LNCaP clone FGC (cell line): ENCODE results near the gene TOP3B.

Experiments used
- DNase-seq: peaks from one replicate; pipeline ENCODE4 v3.0.0-alpha.2; 2011; ENCODE audit warnings: low read depth
- H3K4me3 ChIP-seq: 2 replicates; pipeline ENCODE4 v1.5.1; 2011; ENCODE audit warnings: mild to moderate bottlenecking, low read depth, low read length, control low read depth
- TF ChIP-seq, protein P1 (sequence below): IDR thresholded peaks from 2 replicates; pipeline ENCODE4 v1.5.1; 2012; ENCODE audit warnings: mild to moderate bottlenecking; ENCODE audit not compliant: control insufficient read depth, insufficient read depth; ENCODE audit errors: extremely low read depth

The TOP3B gene

DNA sequence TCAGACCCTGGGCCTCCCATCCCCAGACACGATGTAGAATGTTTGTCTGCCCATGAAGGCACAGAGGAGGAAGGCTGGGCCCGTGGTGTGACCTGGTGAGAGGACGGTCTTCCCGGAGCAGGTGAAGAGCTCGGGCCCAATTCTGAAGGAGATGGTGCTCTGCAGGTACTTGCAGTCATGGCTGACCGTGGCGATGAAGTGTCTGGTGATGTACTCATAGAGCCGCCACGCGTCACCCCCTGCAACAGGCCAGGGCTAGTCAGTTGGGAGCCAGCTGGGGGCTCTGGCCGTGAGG, 20.0 kb downstream of the TOP3B start:
- H3K4me3 ChIP-seq: no peak overlapping the region
- no peak for DNase-seq
- TF ChIP-seq, protein P1, sequence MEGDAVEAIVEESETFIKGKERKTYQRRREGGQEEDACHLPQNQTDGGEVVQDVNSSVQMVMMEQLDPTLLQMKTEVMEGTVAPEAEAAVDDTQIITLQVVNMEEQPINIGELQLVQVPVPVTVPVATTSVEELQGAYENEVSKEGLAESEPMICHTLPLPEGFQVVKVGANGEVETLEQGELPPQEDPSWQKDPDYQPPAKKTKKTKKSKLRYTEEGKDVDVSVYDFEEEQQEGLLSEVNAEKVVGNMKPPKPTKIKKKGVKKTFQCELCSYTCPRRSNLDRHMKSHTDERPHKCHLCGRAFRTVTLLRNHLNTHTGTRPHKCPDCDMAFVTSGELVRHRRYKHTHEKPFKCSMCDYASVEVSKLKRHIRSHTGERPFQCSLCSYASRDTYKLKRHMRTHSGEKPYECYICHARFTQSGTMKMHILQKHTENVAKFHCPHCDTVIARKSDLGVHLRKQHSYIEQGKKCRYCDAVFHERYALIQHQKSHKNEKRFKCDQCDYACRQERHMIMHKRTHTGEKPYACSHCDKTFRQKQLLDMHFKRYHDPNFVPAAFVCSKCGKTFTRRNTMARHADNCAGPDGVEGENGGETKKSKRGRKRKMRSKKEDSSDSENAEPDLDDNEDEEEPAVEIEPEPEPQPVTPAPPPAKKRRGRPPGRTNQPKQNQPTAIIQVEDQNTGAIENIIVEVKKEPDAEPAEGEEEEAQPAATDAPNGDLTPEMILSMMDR: no peak

DNA sequence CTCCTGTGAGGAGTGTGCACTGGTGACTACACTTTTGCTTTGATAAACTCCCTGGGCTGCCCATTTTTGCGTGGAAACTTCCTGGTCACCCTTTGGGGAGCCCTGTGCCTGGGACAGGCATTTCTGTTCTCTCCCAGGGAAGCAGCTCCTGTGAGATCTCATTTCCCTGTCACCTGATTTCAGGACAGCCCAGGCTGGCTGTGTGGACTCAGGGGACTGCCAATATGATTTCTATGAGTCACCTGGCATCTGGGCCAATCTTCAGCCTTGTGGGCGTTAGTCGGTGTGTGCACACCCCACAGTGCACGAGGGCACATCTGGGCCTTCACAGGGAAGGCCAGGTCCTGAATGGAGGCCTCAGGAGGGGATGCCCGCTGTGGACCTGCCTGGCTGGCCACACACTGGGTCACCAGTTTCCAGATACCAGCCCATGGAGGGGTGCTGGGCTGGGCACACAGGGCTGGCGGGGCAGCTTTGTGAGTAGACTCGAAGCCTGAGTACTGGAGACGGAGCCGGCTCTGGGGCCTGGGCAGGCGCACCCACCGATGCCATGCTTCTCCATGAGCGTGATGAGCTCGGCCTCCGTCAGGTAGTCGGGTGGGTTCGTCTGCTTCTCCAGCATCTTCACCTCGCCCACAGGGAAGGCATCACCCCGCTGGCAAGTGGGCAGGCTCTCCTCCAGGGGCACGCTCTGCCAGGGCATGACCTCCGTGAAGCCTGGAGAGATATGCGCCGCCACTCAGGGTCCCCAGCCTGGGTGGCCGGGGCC, 20.5 kb downstream of the TOP3B start:
- DNase-seq: no peak
- no peak overlapping the region for H3K4me3 ChIP-seq
- TF ChIP-seq, protein P1: no peak

DNA sequence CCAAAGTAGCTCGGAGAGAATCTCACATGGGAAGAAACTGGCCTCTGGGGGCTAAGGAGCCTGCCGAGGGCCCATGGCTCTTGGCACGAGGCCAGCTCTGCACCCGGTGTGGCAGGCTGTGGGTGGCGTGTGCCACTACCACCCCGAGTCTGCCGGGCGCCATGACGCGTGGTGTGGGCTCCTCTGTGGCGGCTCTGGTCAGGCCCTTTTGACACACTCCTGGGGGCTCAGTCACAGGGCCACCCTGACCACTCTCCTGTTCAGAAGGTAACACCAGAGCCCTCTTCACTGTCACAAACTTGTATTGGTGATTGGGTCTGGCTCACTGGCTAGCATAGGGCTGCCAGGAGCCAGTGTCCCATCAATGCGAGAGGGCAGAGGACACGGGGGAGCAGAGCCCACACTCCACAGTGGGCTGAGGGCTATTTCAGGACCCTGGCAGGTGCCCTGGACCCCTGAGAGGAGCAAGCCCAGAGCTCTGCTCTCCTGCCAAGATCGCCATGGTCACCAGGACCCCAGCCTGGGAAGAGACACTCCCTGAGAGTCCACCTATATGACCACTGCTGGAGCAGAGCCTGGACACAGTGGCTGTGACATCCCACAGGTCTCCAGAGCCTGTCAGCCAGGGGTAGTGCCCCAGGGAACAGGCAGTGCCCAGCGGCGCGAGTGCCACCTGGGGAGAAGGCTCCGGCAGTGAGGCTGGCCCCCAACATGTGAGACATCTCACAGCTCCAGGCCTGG, 21.3 kb downstream of the TOP3B start:
- DNase-seq: no peak
- H3K4me3 ChIP-seq: no peak overlapping the region
- TF ChIP-seq, protein P1: no peak

DNA sequence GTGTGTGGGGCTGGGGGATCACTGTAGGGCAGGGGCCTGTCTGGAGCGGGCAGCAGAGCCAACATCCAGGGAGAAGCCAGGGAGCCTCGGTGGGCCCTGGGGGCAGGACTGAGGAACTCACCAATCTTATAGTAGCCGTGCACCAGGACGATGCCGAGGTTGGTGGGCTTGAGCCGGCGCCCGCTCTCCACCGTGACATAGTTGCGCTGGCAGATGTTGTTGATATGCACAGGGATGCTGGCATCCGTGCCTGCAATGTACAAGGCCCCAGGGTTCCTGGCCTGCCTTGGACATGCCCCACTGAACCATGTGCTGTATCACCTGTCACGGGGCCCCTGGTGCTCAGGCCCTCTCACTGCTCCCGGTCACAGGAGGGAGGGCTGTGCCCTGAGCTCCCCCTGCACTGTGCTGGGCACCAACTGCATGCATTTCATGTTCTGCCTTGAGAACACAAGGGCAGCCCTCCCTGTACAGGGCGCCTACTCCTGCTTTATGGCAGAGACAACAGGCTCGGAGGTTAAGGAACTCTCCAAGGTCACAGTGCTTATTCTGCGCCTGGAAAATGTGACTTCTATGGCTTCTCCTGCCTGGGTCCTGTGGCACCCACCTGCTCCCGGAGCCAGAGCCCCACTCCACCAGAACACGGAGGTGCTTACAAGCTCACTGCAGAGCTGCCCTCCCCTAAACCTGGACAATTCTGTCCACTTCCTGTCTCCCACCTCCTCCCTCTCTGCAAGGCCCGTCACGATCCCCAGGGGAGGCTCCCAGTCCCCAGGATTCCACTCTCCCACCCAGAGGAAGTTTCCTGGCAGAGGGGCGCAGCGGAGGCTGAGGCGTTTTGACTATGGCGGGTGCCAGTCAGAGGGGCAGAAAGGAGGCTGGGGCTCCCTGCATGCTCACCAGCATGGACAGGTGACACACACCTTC, 22.1 kb downstream of the TOP3B start:
- H3K4me3 ChIP-seq: no peak overlapping the region
- no peak for DNase-seq
- TF ChIP-seq, protein P1: no peak

DNA sequence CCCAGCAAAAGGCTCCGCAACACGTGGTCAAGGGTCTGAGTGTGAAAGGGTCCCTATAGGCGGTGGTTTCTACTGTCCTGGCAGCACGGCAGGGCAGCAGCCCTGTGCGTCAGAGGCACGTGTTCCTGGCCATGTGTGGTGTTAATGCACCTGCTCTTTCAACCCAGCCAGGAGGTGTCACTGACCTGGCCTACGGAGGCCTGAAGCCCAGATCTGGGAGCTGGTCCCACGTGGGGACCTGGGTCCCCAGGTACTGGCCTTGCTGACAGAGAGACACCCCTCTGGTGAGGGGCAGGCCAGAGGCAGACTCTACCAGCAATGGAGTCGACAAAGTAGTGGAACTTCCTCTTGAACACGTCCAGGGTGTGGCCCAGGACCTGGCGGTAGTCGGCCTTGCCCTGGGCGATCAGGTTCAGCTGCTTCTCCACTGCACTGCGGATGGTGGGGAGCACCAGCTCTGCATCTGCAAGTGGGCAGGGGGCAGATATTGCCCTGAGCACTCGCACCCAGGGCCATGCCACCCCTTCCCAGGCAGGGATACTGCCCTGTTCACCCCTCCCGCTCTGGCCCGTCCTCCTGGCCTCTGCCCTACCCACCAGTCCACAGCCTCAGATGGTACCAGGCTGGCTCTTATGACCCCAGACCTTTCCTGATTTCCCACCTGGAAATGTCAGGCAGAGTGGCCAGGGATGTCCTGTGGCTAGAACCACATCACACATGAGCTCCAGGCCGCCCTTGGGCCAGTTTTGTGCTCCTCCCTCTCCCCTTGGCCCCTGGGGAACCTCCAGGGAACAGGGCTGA, 23.1 kb downstream of the TOP3B start:
- TF ChIP-seq, protein P1: no peak
- DNase-seq: no peak
- H3K4me3 ChIP-seq: no peak overlapping the region

DNA sequence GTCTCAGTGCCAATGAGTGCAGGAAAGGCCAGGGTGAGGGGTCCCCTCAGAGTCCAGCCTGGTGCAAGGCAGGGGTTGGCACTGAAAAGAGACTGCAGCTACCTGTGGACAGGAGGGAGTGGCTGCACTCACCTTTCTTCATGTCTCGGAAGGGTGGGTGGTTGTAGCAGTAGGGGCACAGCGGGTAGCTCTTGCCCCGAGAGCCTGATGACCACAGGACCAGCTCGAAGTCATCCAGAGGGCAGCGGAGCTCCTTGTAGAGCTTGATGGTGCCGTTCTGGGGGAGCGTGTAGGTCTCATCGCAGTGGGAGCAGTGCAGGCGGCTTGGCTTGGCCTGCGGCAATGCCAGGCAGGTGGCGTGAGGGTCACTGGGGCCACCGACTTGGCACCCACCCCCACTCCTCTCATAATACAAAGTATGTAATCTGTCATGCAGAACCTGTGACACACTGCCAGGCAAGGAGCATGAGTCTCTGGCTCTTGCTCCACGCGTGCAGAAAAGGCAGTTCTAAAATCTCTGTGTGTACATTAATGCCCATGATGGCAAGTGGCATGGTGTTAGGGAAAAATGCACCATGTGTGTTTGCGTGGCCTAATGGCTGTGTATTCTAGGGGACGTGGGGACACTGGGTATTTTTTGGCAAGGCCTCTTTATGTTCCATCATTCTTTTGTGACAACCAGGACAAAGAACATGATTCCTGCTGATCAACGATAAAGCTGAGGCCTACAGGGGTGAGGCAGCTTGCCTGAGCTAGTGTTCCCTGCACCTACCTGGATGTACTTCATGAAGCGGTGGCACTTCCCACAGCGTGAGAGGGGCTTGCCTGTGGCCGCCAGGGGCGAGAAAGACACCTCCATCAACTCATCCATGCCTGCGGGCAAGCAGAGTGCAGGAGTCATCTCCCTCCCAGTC, 24.0 kb downstream of the TOP3B start:
- TF ChIP-seq, protein P1: no peak
- no peak for DNase-seq
- no peak overlapping the region for H3K4me3 ChIP-seq
